ENCODE measurements around the gene DYRK2.
A peak's percentile ranks its signal among the peaks of the same experiment; 100 is the strongest.

DYRK2 gene

GRCh38 chr12:67646775-67647174, 1.8 kb upstream of the DYRK2 start:
- DNase-seq (ENCODE audit: low read depth) = no peak

- DNase-seq (ENCODE audit: low read depth) = no peak
Measured at GRCh38 chr12:67647181-67647798, 1.3 kb upstream of the DYRK2 start.

- DNase-seq (ENCODE audit: low read depth) = no peak
Measured at GRCh38 chr12:67647799-67648520, 585 bp upstream of the DYRK2 start.

- DNase-seq (ENCODE audit: low read depth) = no peak
Measured at GRCh38 chr12:67649261-67649569, 670 bp downstream of the DYRK2 start.

- no peak for DNase-seq (ENCODE audit: low read depth)
Measured at GRCh38 chr12:67649570-67650387, 1.2 kb downstream of the DYRK2 start.

- no peak for DNase-seq (ENCODE audit: low read depth)
Measured at GRCh38 chr12:67650388-67651131, 2.0 kb downstream of the DYRK2 start.

- DNase-seq (ENCODE audit: low read depth) = no peak
Measured at GRCh38 chr12:67651132-67651695, 2.7 kb downstream of the DYRK2 start.

- no peak for DNase-seq (ENCODE audit: low read depth)
Measured at GRCh38 chr12:67655829-67656228, 7.3 kb downstream of the DYRK2 start.

GRCh38 chr12:67656251-67656650, 7.7 kb downstream of the DYRK2 start:
- no peak for DNase-seq (ENCODE audit: low read depth)

GRCh38 chr12:67658486-67658885, 9.9 kb downstream of the DYRK2 start:
- no peak for DNase-seq (ENCODE audit: low read depth)

- DNase-seq (ENCODE audit: low read depth) = no peak
Measured at GRCh38 chr12:67659292-67659691, 10.7 kb downstream of the DYRK2 start.

- peak; percentile 87 for DNase-seq (ENCODE audit: low read depth)
Measured at GRCh38 chr12:67661311-67662021, 12.9 kb downstream of the DYRK2 start.

GRCh38 chr12:67662910-67663538, 14.5 kb downstream of the DYRK2 start:
- peak; percentile 77 for DNase-seq (ENCODE audit: low read depth)

GRCh38 chr12:67664171-67664570, 15.6 kb downstream of the DYRK2 start:
- no peak for DNase-seq (ENCODE audit: low read depth)

GRCh38 chr12:67665679-67666078, 17.1 kb downstream of the DYRK2 start:
- no peak for DNase-seq (ENCODE audit: low read depth)

- no peak for DNase-seq (ENCODE audit: low read depth)
Measured at GRCh38 chr12:67666605-67667004, 18.1 kb downstream of the DYRK2 start.

- no peak for DNase-seq (ENCODE audit: low read depth)
Measured at GRCh38 chr12:67667276-67668073, 18.9 kb downstream of the DYRK2 start.

- no peak for DNase-seq (ENCODE audit: low read depth)
Measured at GRCh38 chr12:67669217-67669933, 20.8 kb downstream of the DYRK2 start.

- DNase-seq (ENCODE audit: low read depth) = no peak
Measured at GRCh38 chr12:67669934-67670631, 21.5 kb downstream of the DYRK2 start.
